Small intestine (tissue), 7 donors: ENCODE measurements around the gene C10orf143. TPM values are rescaled to one million over a fixed set of nuclear protein-coding genes. Genes with fewer than 3 reads are reported as not detected.
"Not testable (repeated sequence)": the region's sequence is repeated elsewhere in the genome, so short reads cannot be mapped to it uniquely, and the experiment has no call there.

Experiments used
- DNase-seq, 2 donors: peaks; one replicate each; pipeline versions ENCODE4 v3.0.0 to v3.0.0-alpha.2; 2013
- FAIRE-seq: peaks from 2 replicates; lab custom pipeline; 2012; peaks lifted over from hg19 to GRCh38; lab: Jason Lieb, UNC
- H3K27ac ChIP-seq, 3 donors: one replicate each; pipeline ENCODE4 v1.5.1; 2013; ENCODE audit warnings: low read length in 2 of 3, mild to moderate bottlenecking in 2 of 3, control low read depth in 1 of 3, inconsistent platforms in 1 of 3, low read depth in 1 of 3, moderate library complexity in 1 of 3
- H3K27me3 ChIP-seq, 3 donors: one replicate each; pipeline ENCODE4 v1.6.1; 2013; ENCODE audit warnings: low read length in 3 of 3, inconsistent platforms in 1 of 3; ENCODE audit not compliant: control insufficient read depth in 3 of 3, insufficient read depth in 3 of 3
- H3K36me3 ChIP-seq, 3 donors: one replicate each; pipeline ENCODE4 v1.6.1; 2013; ENCODE audit warnings: low read length in 3 of 3, inconsistent platforms in 1 of 3, low read depth in 1 of 3, mild to moderate bottlenecking in 1 of 3, moderate library complexity in 1 of 3; ENCODE audit not compliant: control insufficient read depth in 3 of 3, insufficient read depth in 2 of 3
- H3K4me1 ChIP-seq, 3 donors: one replicate each; pipeline ENCODE4 v1.6.1; 2013; ENCODE audit warnings: low read length in 2 of 3, inconsistent platforms in 1 of 3, low read depth in 1 of 3, mild to moderate bottlenecking in 1 of 3, moderate library complexity in 1 of 3; ENCODE audit not compliant: control insufficient read depth in 3 of 3, insufficient read depth in 2 of 3
- H3K4me3 ChIP-seq, 3 donors: one replicate each; pipeline ENCODE4 v1.5.1; 2013; ENCODE audit warnings: low read length in 3 of 3, control low read depth in 1 of 3, inconsistent platforms in 1 of 3, low read depth in 1 of 3, mild to moderate bottlenecking in 1 of 3, moderate library complexity in 1 of 3
- H3K9me3 ChIP-seq, 2 donors: one replicate each; pipeline ENCODE4 v1.6.1; 2013; ENCODE audit warnings: low read depth in 1 of 2, low read length in 1 of 2; ENCODE audit not compliant: control insufficient read depth in 2 of 2, insufficient read depth in 1 of 2
- WGBS, 3 donors: extraction: QIAGEN DNeasy Blood & Tissue Kit; methylation state at CpG; one replicate each; pipeline ENCODE4 v1.1.7; 2013; 5-methylcytosine and 5-hydroxymethylcytosine counted together
- polyA plus RNA-seq, 4 donors: library from polyadenylated mRNA; stranded (reverse) in 3 of 4; unstranded in 1 of 4; fragments of 200-250 nt in 3 of 4; fragments of 120-200 nt in 1 of 4; gene quantifications; one replicate each; pipeline versions ENCODE4 v1.2.1 to v1.2.3, GENCODE V29; 2013
- donor health status: healthy with polysubstance abuse.
- donor health status: control.
- donor health status: control.
- donor health status: Bipolar disorder and iron deficiency.
- donor health status: healthy.

C10orf143 gene
- polyA plus RNA-seq, 4 donors: 3.7 to 8.1 (median 5.8) TPM

- H3K4me1 ChIP-seq: peaks cover 2 to 5% (median 3%) of the 10 kb centered on the region in 3 donors
- 44 to 49% (median 49%) methylated on average over 6 of the region's 6 CpGs for WGBS, 3 donors
- H3K4me3 ChIP-seq: peak overlapping the region in 2 of 3 donors; percentile 69 to 96
- H3K27me3 ChIP-seq: no peaks in the 10 kb centered on the region
- no peaks in the 10 kb centered on the region for H3K9me3 ChIP-seq
- no peak overlapping the region for H3K27ac ChIP-seq
- peaks cover 0 to 3% (median 0%) of the 10 kb centered on the region in 3 donors for H3K36me3 ChIP-seq
- no peak for FAIRE-seq
- no peak for DNase-seq
Measured at GRCh38 chr10:130108934-130109604, 1.6 kb downstream of the C10orf143 start.

- H3K4me3 ChIP-seq, H3K27ac ChIP-seq, FAIRE-seq, H3K36me3 ChIP-seq, H3K4me1 ChIP-seq, DNase-seq, H3K9me3 ChIP-seq, H3K27me3 ChIP-seq: not testable (repeated sequence)
- WGBS, 3 donors: 69 to 79% (median 75%) methylated on average over 7 to 8 of the region's 8 CpGs
Measured at GRCh38 chr10:130108146-130108545, 2.5 kb downstream of the C10orf143 start.

GRCh38 chr10:130105724-130106123 is 4.9 kb downstream of the C10orf143 start:
- Histone ChIP-seq H3K27ac (no peak overlapping the region), H3K4me3 (no peak overlapping the region), H3K9me3 (no peaks in the 10 kb centered on the region), H3K27me3 (no peaks in the 10 kb centered on the region), H3K4me1 (peaks cover 2 to 5% (median 3%) of the 10 kb centered on the region in 3 donors), H3K36me3 (peaks cover 0 to 3% (median 0%) of the 10 kb centered on the region in 3 donors)
- FAIRE-seq (no peak), DNase-seq (no peak)
- 82 to 95% (median 88%) methylated on average over 24 of the region's 24 CpGs for WGBS, 3 donors

GRCh38 chr10:130099344-130099743 is 11.3 kb downstream of the C10orf143 start:
- H3K36me3 ChIP-seq: no peaks in the 10 kb centered on the region
- no peaks in the 10 kb centered on the region for H3K4me1 ChIP-seq
- H3K4me3 ChIP-seq: no peak overlapping the region
- H3K9me3 ChIP-seq: no peaks in the 10 kb centered on the region
- FAIRE-seq (no peak), DNase-seq (no peak)
- WGBS, 3 donors: 93 to 96% (median 94%) methylated on average over 6 of the region's 6 CpGs
- no peak overlapping the region for H3K27ac ChIP-seq
- H3K27me3 ChIP-seq: no peaks in the 10 kb centered on the region

- not testable (repeated sequence) for H3K27ac ChIP-seq, DNase-seq, H3K27me3 ChIP-seq, H3K4me3 ChIP-seq, H3K36me3 ChIP-seq, H3K4me1 ChIP-seq, H3K9me3 ChIP-seq, FAIRE-seq
- 76 to 85% (median 80%) methylated on average over 5 of the region's 5 CpGs for WGBS, 3 donors
Measured at GRCh38 chr10:130090565-130090964, 20.1 kb downstream of the C10orf143 start.

- Histone ChIP-seq H3K4me1 (no peaks in the 10 kb centered on the region), H3K9me3 (no peaks in the 10 kb centered on the region), H3K4me3 (no peak overlapping the region), H3K27ac (no peak overlapping the region), H3K27me3 (no peaks in the 10 kb centered on the region), H3K36me3 (peaks cover 0 to 4% (median 0%) of the 10 kb centered on the region in 3 donors)
- DNase-seq: no peak
- 89 to 94% (median 91%) methylated on average over 2 of the region's 2 CpGs for WGBS, 3 donors
- FAIRE-seq: no peak
Measured at GRCh38 chr10:130080461-130080814, 30.2 kb downstream of the C10orf143 start.

GRCh38 chr10:130079614-130080460 is 30.8 kb downstream of the C10orf143 start:
- WGBS, 3 donors: 72 to 81% (median 79%) methylated on average over 4 of the region's 4 CpGs
- Histone ChIP-seq H3K9me3 (no peaks in the 10 kb centered on the region), H3K4me1 (no peaks in the 10 kb centered on the region), H3K4me3 (no peak overlapping the region), H3K27me3 (no peaks in the 10 kb centered on the region), H3K36me3 (peaks cover 0 to 4% (median 0%) of the 10 kb centered on the region in 3 donors), H3K27ac (no peak overlapping the region)
- DNase-seq (no peak), FAIRE-seq (no peak)

- FAIRE-seq (no peak), DNase-seq (no peak)
- H3K4me1 ChIP-seq: no peaks in the 10 kb centered on the region
- H3K36me3 ChIP-seq: peaks cover 0 to 4% (median 0%) of the 10 kb centered on the region in 3 donors
- H3K4me3 ChIP-seq: no peak overlapping the region
- WGBS, 3 donors: 79 to 89% (median 83%) methylated on average over 3 of the region's 3 CpGs
- H3K27ac ChIP-seq: no peak overlapping the region
- no peaks in the 10 kb centered on the region for H3K27me3 ChIP-seq
- no peaks in the 10 kb centered on the region for H3K9me3 ChIP-seq
Measured at GRCh38 chr10:130078120-130078519, 32.5 kb downstream of the C10orf143 start.
